HuH-7.5 (cell line): ENCODE measurements around the gene TMEM98.
"Not testable (repeated sequence)": the region's sequence is repeated elsewhere in the genome, so short reads cannot be mapped to it uniquely, and the experiment has no call there.

Experiments
- DNase-seq: peaks from one replicate; pipeline ENCODE4 v3.0.0; 2011; ENCODE audit warnings: low spot score

Gene TMEM98

DNA sequence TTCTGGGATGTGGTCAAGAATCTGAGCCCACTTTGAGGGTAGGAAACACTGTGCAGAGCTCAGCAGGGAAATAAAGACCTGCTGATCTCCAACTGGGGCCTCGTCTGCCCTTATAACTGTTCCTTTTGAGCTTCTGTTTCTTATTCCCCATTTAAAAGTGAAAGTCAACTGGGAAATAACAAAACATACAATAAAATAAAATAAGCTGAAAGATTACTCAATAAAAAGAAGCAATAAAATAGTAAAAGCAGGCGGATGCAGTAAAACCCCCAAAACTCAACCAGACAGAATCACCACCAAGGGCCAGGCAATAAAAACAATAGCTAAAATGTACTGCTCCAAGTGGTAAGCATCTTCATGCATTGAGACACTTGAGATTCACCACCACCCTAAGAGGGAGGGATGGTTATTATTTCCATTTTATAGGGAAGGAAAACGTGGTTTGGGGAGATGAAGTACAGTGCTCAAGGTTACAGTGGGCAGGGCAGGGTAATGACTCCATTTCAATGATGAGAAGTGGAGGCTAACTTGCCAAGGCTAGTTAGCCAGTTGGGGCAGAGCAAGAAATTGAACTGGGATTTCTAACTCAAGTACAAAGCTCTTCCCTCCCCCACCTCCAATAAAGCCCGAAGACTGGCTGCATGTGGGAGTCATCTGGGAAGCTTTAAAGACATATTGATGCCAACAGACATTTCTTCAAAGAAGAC, 57.2 kb downstream of the TMEM98 start:
- no peak for DNase-seq

DNA sequence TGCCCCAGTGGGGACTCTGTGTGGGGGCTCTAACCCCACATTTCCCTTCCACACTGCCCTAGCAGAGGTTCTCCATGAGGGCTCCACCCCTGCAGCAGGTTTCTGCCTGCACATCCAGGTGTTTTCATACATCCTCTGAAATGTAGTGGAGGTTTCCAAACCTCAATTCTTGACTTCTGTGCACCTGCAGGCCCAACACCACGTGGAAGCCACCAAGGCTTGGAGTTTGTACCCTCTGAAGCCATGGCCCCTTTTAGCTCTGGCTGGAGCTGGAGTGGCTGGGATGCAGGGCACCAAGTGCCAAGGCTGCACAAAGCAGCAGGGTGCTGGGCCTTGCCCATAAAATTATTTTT, 59.5 kb downstream of the TMEM98 start:
- DNase-seq = not testable (repeated sequence)

DNA sequence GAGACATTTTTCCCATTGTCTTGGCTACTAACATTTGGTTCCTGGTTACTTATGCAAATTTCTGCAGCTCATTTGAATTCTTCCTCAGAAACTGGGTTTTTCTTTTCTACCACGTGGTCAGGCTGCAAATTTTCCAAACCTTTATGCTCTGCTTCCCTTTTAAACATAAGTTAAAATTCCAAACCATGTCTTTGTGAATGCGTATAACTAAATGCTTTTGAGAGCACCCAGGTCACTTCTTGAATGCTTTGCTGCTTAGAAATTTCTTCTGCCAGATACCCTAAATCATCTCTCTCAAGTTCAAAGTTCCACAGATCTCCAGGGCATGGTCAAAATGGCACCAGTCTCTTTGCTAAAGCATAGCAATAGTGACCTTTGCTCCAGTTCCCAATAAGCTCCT, 59.9 kb downstream of the TMEM98 start:
- DNase-seq = not testable (repeated sequence)

- DNase-seq = no peak
These were observed 60.6 kb downstream of the TMEM98 start for GRCh38 chr17:32988481-32989101.

- DNase-seq = no peak
These were observed 64.5 kb downstream of the TMEM98 start for GRCh38 chr17:32992321-32993033.

GRCh38 chr17:32993977-32994376, 66.0 kb downstream of the TMEM98 start:
- no peak for DNase-seq
